Liver (tissue), 9 donors: Measurements from ENCODE around the gene RASL12. TPM values are rescaled to one million over a fixed set of nuclear protein-coding genes. Genes with fewer than 3 reads are reported as not detected.

ENCODE experiments used
- DNase-seq: peaks from one replicate; pipeline ENCODE4 v3.0.0-alpha.2; 2017; ENCODE audit warnings: low spot score
- H3K27ac ChIP-seq, 2 donors: one replicate each; pipeline ENCODE4 v1.7.0; 2013; ENCODE audit warnings: inconsistent platforms in 2 of 2, low read length in 2 of 2, control low read depth in 1 of 2, low read depth in 1 of 2, mild to moderate bottlenecking in 1 of 2
- H3K27me3 ChIP-seq, 4 donors: one replicate each; pipeline versions ENCODE4 v1.6.1 to v1.7.0; 2013; ENCODE audit warnings: low read length in 3 of 4, inconsistent platforms in 1 of 4, mild to moderate bottlenecking in 1 of 4, moderate library complexity in 1 of 4; ENCODE audit not compliant: control insufficient read depth in 4 of 4, insufficient read depth in 4 of 4
- H3K36me3 ChIP-seq, 4 donors: one replicate each; pipeline versions ENCODE4 v1.6.1 to v1.7.0; 2013; ENCODE audit warnings: low read length in 3 of 4, mild to moderate bottlenecking in 3 of 4, low read depth in 1 of 4, moderate library complexity in 1 of 4; ENCODE audit not compliant: control insufficient read depth in 4 of 4, insufficient read depth in 3 of 4
- H3K4me1 ChIP-seq, 4 donors: one replicate each; pipeline versions ENCODE4 v1.6.1 to v1.7.0; 2013; ENCODE audit warnings: low read length in 3 of 4, mild to moderate bottlenecking in 3 of 4, moderate library complexity in 1 of 4; ENCODE audit not compliant: control insufficient read depth in 4 of 4, insufficient read depth in 4 of 4
- H3K4me3 ChIP-seq, 3 donors: one replicate each; pipeline versions ENCODE4 v1.6.1 to v1.7.0; 2013; ENCODE audit warnings: low read length in 3 of 3, control low read depth in 1 of 3, low read depth in 1 of 3, mild to moderate bottlenecking in 1 of 3
- H3K9ac ChIP-seq, 2 donors: one replicate each; pipeline ENCODE4 v1.7.0; 2013; ENCODE audit warnings: low read length in 2 of 2, mild to moderate bottlenecking in 2 of 2, moderate library complexity in 2 of 2, control low read depth in 1 of 2, low read depth in 1 of 2
- H3K9me3 ChIP-seq, 4 donors: one replicate each; pipeline versions ENCODE4 v1.6.1 to v1.7.0; 2013; ENCODE audit warnings: low read length in 3 of 4; ENCODE audit not compliant: control insufficient read depth in 4 of 4
- EGR1 ChIP-seq, 2 donors: IDR thresholded peaks; 2 replicates each; pipeline ENCODE4 v1.6.1; 2016 to 2018; ENCODE audit warnings: antibody characterized with exemption in 2 of 2, low read depth in 2 of 2
- FOXA1 ChIP-seq: IDR thresholded peaks from 2 replicates; pipeline ENCODE4 v1.6.1; 2016; ENCODE audit warnings: antibody characterized with exemption
- FOXA2 ChIP-seq: IDR thresholded peaks from 2 replicates; pipeline ENCODE4 v1.6.1; 2016; ENCODE audit warnings: antibody characterized with exemption
- GABPA ChIP-seq, 2 donors: IDR thresholded peaks in 1 of 2; conservative IDR thresholded peaks in 1 of 2; 2 replicates each; pipeline ENCODE4 v1.6.1; 2016; ENCODE audit warnings: antibody characterized with exemption in 2 of 2, mild to moderate bottlenecking in 1 of 2, moderate library complexity in 1 of 2
- HNF4A ChIP-seq, 2 donors: conservative IDR thresholded peaks; 2 replicates each; pipeline ENCODE4 v1.6.1; 2016; ENCODE audit warnings: antibody characterized with exemption in 2 of 2, mild to moderate bottlenecking in 2 of 2
- HNF4G ChIP-seq: IDR thresholded peaks from 2 replicates; pipeline ENCODE4 v1.6.1; 2016; ENCODE audit warnings: antibody characterized with exemption
- JUND ChIP-seq, 2 donors: IDR thresholded peaks; 2 replicates each; pipeline ENCODE4 v1.6.1; 2016; ENCODE audit warnings: antibody characterized with exemption in 2 of 2
- NR2F2 ChIP-seq: IDR thresholded peaks from 2 replicates; pipeline ENCODE4 v1.6.1; 2016; ENCODE audit warnings: antibody characterized with exemption
- RAD21 ChIP-seq, 2 donors: IDR thresholded peaks; 2 replicates each; pipeline ENCODE4 v1.6.1; 2016; ENCODE audit warnings: antibody characterized with exemption in 2 of 2, mild to moderate bottlenecking in 2 of 2
- RXRA ChIP-seq, 2 donors: IDR thresholded peaks; 2 replicates each; pipeline ENCODE4 v1.6.1; 2017 to 2018; ENCODE audit warnings: antibody characterized with exemption in 2 of 2, mild to moderate bottlenecking in 1 of 2
- SP1 ChIP-seq: IDR thresholded peaks from 2 replicates; pipeline ENCODE4 v1.6.1; 2018; ENCODE audit warnings: antibody characterized with exemption, mild to moderate bottlenecking
- TAF1 ChIP-seq: conservative IDR thresholded peaks from 2 replicates; pipeline ENCODE4 v1.6.1; 2016; ENCODE audit warnings: antibody characterized with exemption, mild to moderate bottlenecking
- YY1 ChIP-seq: IDR thresholded peaks from 2 replicates; pipeline ENCODE4 v1.6.1; 2016; ENCODE audit warnings: antibody characterized with exemption, mild to moderate bottlenecking
- WGBS: extraction: QIAGEN DNeasy Blood & Tissue Kit; methylation state at CpG from one replicate; pipeline ENCODE4 v1.1.7; 2013; 5-methylcytosine and 5-hydroxymethylcytosine counted together
- polyA plus RNA-seq, 2 donors: library from polyadenylated mRNA; stranded (reverse) in 1 of 2; unstranded in 1 of 2; fragments of 200-250 nt in 1 of 2; fragments of >200 nt in 1 of 2; fragmentation: Nextera tagmentation in 1 of 2; extraction: Ambion mirVana in 1 of 2; gene quantifications; one replicate each; pipeline versions ENCODE4 v1.2.1 to v1.2.3, GENCODE V29; 2013 to 2015
- total RNA-seq, 2 donors: library from RNA; depleted of rRNA; stranded (reverse); fragments of >200 nt; gene quantifications; one replicate each; pipeline ENCODE4 v1.2.3, GENCODE V29; 2014
- TF ChIP-seq, protein P1 (sequence below): IDR thresholded peaks from 2 replicates; pipeline ENCODE4 v1.6.1; 2016; ENCODE audit warnings: antibody characterized with exemption
- TF ChIP-seq, protein P2 (sequence below): fragments of 150-350 bp; IDR thresholded peaks from 2 replicates; pipeline ENCODE4 v1.5.1; 2017; ENCODE audit warnings: improper control_type of control experiment, low read depth, low read length; ENCODE audit not compliant: missing input control
- TF ChIP-seq, protein P3 (sequence below): IDR thresholded peaks from 2 replicates; pipeline ENCODE4 v1.6.1; 2016; ENCODE audit warnings: antibody characterized with exemption
- TF ChIP-seq, protein P4 (sequence below): IDR thresholded peaks from 2 replicates; pipeline ENCODE4 v1.6.1; 2016; ENCODE audit warnings: antibody characterized with exemption
- donor health status: healthy.
- donor health status: healthy.
- donor health status: healthy.
- donor health status: healthy.
- donor health status: healthy.

Gene RASL12
- total and polyA plus RNA-seq, 4 donors = 0.50 to 0.92 (median 0.63) TPM

DNA sequence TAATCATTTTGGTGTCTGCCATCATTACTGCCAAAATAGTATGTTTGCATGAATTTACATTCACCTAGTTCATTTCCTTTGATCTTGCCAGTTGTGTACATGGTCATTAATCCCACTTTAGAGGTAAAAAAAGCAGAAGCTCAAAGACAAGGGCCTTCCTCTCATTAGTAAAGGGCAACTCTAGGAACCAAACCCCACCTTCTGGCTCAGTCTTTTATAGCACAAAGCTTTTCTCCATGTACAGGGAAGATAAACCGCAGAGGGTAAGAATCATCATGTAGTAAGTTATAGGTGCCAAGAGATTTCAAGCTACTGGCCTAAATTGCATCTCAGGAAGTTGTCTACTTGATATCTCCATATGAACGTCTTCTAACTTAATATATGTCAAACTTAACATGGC lies 58.8 kb downstream of the RASL12 start:
- DNase-seq = no peak
- Histone ChIP-seq H3K9me3 (peaks cover 0 to 2% (median 0%) of the 10 kb centered on the region in 4 donors), H3K27ac (no peak overlapping the region), H3K4me3 (no peak overlapping the region), H3K36me3 (peaks cover 2 to 33% (median 15%) of the 10 kb centered on the region in 4 donors), H3K4me1 (no peaks in the 10 kb centered on the region), H3K27me3 (no peaks in the 10 kb centered on the region), H3K9ac (no peak overlapping the region)
- TF ChIP-seq, protein P1, sequence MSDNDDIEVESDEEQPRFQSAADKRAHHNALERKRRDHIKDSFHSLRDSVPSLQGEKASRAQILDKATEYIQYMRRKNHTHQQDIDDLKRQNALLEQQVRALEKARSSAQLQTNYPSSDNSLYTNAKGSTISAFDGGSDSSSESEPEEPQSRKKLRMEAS = no peak
- no peak for TF ChIP-seq RXRA (IDR thresholded peaks at IDR 0.05)
- no peak for TF ChIP-seq HNF4A (conservative IDR thresholded peaks at IDR 0.05)
- TF ChIP-seq GABPA (IDR thresholded peaks at IDR 0.05 in 1 of 2, conservative IDR thresholded peaks at IDR 0.05 in 1 of 2) = no peak
- no peak for TF ChIP-seq FOXA1
- TF ChIP-seq RAD21 (IDR thresholded peaks at IDR 0.05) = peak in 1 of 2 donors; percentile 28
- WGBS = 86% methylated on average over 2 of the region's 2 CpGs

DNA sequence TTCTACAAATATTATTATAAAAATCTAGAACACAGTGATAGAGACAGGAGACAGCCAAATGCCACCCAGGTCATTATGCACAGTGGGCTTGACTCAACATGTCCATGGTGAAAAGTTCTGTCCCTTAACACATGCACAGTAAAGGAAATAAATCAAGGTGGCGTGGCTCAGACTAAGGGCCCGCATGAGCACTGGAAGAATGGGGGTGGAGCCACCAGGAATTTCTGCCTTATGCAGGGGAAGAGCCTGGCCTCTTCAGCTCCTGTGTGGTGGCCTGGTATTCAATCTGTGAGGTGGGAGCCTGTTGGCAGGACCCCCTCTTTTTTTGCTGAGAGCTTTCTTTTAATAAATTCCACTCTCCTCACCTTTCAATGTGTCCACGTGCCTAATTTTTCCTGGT lies 60.9 kb downstream of the RASL12 start:
- Histone ChIP-seq H3K36me3 (peaks cover 0 to 24% (median 9%) of the 10 kb centered on the region in 4 donors), H3K27ac (no peak overlapping the region), H3K9me3 (no peaks in the 10 kb centered on the region), H3K4me3 (no peak overlapping the region), H3K27me3 (no peaks in the 10 kb centered on the region), H3K9ac (no peak overlapping the region), H3K4me1 (no peaks in the 10 kb centered on the region)
- no peak for DNase-seq
- no peak for TF ChIP-seq FOXA1
- TF ChIP-seq NR2F2 = no peak
- TF ChIP-seq, protein P2, sequence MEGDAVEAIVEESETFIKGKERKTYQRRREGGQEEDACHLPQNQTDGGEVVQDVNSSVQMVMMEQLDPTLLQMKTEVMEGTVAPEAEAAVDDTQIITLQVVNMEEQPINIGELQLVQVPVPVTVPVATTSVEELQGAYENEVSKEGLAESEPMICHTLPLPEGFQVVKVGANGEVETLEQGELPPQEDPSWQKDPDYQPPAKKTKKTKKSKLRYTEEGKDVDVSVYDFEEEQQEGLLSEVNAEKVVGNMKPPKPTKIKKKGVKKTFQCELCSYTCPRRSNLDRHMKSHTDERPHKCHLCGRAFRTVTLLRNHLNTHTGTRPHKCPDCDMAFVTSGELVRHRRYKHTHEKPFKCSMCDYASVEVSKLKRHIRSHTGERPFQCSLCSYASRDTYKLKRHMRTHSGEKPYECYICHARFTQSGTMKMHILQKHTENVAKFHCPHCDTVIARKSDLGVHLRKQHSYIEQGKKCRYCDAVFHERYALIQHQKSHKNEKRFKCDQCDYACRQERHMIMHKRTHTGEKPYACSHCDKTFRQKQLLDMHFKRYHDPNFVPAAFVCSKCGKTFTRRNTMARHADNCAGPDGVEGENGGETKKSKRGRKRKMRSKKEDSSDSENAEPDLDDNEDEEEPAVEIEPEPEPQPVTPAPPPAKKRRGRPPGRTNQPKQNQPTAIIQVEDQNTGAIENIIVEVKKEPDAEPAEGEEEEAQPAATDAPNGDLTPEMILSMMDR = no peak
- TF ChIP-seq, protein P3, sequence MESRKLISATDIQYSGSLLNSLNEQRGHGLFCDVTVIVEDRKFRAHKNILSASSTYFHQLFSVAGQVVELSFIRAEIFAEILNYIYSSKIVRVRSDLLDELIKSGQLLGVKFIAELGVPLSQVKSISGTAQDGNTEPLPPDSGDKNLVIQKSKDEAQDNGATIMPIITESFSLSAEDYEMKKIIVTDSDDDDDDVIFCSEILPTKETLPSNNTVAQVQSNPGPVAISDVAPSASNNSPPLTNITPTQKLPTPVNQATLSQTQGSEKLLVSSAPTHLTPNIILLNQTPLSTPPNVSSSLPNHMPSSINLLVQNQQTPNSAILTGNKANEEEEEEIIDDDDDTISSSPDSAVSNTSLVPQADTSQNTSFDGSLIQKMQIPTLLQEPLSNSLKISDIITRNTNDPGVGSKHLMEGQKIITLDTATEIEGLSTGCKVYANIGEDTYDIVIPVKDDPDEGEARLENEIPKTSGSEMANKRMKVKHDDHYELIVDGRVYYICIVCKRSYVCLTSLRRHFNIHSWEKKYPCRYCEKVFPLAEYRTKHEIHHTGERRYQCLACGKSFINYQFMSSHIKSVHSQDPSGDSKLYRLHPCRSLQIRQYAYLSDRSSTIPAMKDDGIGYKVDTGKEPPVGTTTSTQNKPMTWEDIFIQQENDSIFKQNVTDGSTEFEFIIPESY = no peak
- TF ChIP-seq, protein P4, sequence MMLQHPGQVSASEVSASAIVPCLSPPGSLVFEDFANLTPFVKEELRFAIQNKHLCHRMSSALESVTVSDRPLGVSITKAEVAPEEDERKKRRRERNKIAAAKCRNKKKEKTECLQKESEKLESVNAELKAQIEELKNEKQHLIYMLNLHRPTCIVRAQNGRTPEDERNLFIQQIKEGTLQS = no peak
- TF ChIP-seq RXRA (IDR thresholded peaks at IDR 0.05) = no peak
- no peak for TF ChIP-seq RAD21 (IDR thresholded peaks at IDR 0.05)
- no peak for TF ChIP-seq FOXA2
- no peak for TF ChIP-seq JUND (IDR thresholded peaks at IDR 0.05)
- no peak for TF ChIP-seq HNF4G
- TF ChIP-seq TAF1 = no peak
- no peak for TF ChIP-seq SP1
- no peak for TF ChIP-seq EGR1 (IDR thresholded peaks at IDR 0.05; ENCODE audit: low read depth in 2 of 2)
- TF ChIP-seq YY1 = no peak
- TF ChIP-seq, protein P1 = no peak
- TF ChIP-seq HNF4A (conservative IDR thresholded peaks at IDR 0.05) = no peak
- WGBS = 98% methylated on average over 3 of the region's 3 CpGs
